GM20431 (cell line): ENCODE data around the gene KIN.
"Not testable (repeated sequence)": the region's sequence is repeated elsewhere in the genome, so short reads cannot be mapped to it uniquely, and the experiment has no call there.

Experiments
- in situ Hi-C: fragments of 300-500 bp; cut with MseI, MboI; formaldehyde crosslinking; loops from one replicate; pipeline ENCODE4 v1.15.0; 2020; ENCODE audit warnings: low sequenced_read_pairs; ENCODE audit not compliant: unreplicated experiment

KIN gene

GRCh38 chr10:7787857-7788638 lies at the start of gene KIN, which contains the start of gene ATP5F1C:
TSS of gene KIN (minus strand) at chr10:7787993. CDS start at chr10:7787933, 60 bp downstream.
TSS of gene ATP5F1C (plus strand) at chr10:7788177. CDS start at chr10:7788208, 31 bp downstream.
- in situ Hi-C loops: no loop called here

- in situ Hi-C loops: no loop called here
These were observed 48.8 kb upstream of the KIN start for GRCh38 chr10:7836571-7836970.

- in situ Hi-C loops: no loop called here
These were observed 46.5 kb upstream of the KIN start for GRCh38 chr10:7834262-7834661.

- in situ Hi-C loops: no loop called here
These were observed 45.4 kb upstream of the KIN start for GRCh38 chr10:7833210-7833609.

GRCh38 chr10:7832060-7832459 lies 44.3 kb upstream of the KIN start:
- in situ Hi-C loops: no loop called here

GRCh38 chr10:7829289-7829834 lies 41.6 kb upstream of the KIN start:
- in situ Hi-C loops: no loop called here

GRCh38 chr10:7826971-7827370 lies 39.2 kb upstream of the KIN start:
- in situ Hi-C loops: no loop called here

GRCh38 chr10:7824251-7824650 lies 36.5 kb upstream of the KIN start:
- in situ Hi-C loops: no loop called here

- in situ Hi-C loops: no loop called here
These were observed 31.3 kb upstream of the KIN start for GRCh38 chr10:7819121-7819460.

GRCh38 chr10:7818295-7819120 lies 30.7 kb upstream of the KIN start, which contains the start of gene TAF3:
TSS of gene TAF3 (plus strand) at chr10:7818505. CDS start at chr10:7818710, 205 bp downstream.
- in situ Hi-C loops: no loop called here

- in situ Hi-C loops: no loop called here
These were observed 30.1 kb upstream of the KIN start for GRCh38 chr10:7817984-7818294.

GRCh38 chr10:7817576-7817975 lies 29.8 kb upstream of the KIN start:
- in situ Hi-C loops: no loop called here

- in situ Hi-C loops: no loop called here
These were observed 25.7 kb upstream of the KIN start for GRCh38 chr10:7813481-7813880.

- in situ Hi-C loops: not testable (repeated sequence)
These were observed 23.9 kb upstream of the KIN start for GRCh38 chr10:7811743-7812142.

- in situ Hi-C loops: no loop called here
These were observed 23.2 kb upstream of the KIN start for GRCh38 chr10:7811000-7811399.

- in situ Hi-C loops: no loop called here
These were observed 22.6 kb upstream of the KIN start for GRCh38 chr10:7810443-7810842.

GRCh38 chr10:7808686-7809267 lies 21.0 kb upstream of the KIN start:
- in situ Hi-C loops: no loop called here

GRCh38 chr10:7804741-7805140 lies 16.9 kb upstream of the KIN start:
- in situ Hi-C loops: no loop called here

- in situ Hi-C loops: no loop called here
These were observed 16.4 kb upstream of the KIN start for GRCh38 chr10:7804216-7804615.

- in situ Hi-C loops: no loop called here
These were observed 14.8 kb upstream of the KIN start for GRCh38 chr10:7802606-7803005.

- in situ Hi-C loops: no loop called here
These were observed 9.8 kb upstream of the KIN start for GRCh38 chr10:7797582-7797981.
